GM21576 (cell line): ENCODE data around the gene TRMT112.
A peak's percentile ranks its signal among the peaks of the same experiment; 100 is the strongest.
"Not testable (repeated sequence)": the region's sequence is repeated elsewhere in the genome, so short reads cannot be mapped to it uniquely, and the experiment has no call there.

Experiments used
- ATAC-seq: cut with Tn5 transposase; IDR thresholded peaks from one replicate; pipeline ENCODE4 v1.9.1; 2021; ENCODE audit warnings: mild to moderate bottlenecking, moderate library complexity; ENCODE audit not compliant: unreplicated experiment

The TRMT112 gene

GRCh38 chr11:64334764-64335735 is 17.7 kb upstream of the TRMT112 start:
- ATAC-seq, result peak; percentile 75

GRCh38 chr11:64333556-64333955 is 16.2 kb upstream of the TRMT112 start:
- ATAC-seq, result no peak

- ATAC-seq, result no peak
Observed at GRCh38 chr11:64331569-64332371, 14.4 kb upstream of the TRMT112 start.

DNA sequence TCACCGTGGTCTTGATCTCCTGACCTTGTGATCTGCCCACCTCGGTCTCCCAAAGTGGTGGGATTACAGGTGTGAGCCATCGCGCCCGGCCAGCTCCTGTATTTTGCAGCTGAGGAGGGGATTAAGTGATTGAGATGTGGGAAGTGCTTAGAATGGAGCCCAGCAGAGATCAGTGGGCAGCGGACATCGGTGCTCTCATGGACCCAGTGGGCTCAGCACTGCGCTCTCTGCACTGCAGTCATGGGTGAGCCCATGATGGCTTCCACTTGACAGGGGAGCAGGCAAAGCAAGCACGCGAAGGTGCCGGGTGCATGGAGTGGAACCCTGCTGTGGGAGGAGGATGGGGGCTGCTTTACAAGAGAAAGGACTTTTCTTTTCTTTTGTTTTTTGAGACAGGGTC is 13.5 kb upstream of the TRMT112 start:
- no peak for ATAC-seq

DNA sequence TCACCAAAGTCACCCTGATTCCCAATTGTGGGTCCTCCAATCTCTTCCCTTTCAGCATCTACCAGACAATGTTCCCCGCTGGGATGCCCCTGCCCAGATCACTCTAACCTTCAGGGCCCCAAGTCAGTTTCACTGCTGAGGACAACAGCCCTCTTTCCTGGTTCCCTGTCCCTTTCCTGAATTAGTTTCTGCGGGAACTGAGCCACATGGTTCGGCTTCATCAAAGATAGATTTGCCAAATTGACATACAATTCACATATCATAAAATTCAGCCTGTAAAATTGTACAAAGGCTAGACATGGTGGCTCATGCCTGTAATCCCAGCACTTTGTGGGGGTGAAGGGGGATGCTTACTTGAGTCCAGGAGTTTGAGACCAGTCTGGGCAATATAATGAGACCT is 10.6 kb upstream of the TRMT112 start:
- ATAC-seq, result no peak

- no peak for ATAC-seq
Observed at GRCh38 chr11:64327375-64327774, 10.0 kb upstream of the TRMT112 start.

DNA sequence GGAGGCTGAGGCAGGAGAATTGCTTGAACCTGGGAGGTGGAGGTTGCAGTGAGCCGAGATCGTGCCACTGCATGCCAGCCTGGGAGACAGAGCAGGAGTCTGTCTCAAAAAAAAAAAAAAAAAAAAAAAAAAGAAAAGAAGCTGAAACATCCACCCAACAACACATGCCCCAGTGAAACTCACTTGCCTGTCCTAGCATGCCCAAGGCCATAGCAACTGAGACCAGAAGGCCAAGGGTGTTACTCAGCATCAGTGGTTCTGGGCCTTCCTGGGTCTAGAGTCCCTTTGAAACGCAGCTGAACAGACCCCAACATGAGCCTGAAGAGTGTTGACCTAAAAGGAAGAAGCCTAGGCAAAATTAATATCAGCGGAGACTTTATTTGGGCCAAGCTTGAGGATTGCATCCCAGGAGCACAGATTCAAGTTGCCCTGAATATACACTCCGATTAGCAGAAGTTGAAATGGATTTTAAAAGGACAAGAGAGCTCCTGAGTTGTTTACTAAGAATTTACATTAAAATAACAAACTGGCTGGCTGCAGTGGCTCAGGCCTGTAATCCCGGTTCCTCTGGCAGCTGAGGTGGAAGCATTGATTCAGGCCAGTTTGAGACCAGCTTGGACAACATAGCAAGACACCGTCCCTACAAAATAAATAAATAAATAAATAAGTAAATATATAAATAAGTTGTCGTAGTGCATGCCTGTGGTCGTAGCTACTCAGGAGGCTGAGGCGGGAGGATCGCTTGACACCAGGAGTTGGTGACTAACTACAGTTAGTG is 7.5 kb upstream of the TRMT112 start:
- no peak for ATAC-seq

DNA sequence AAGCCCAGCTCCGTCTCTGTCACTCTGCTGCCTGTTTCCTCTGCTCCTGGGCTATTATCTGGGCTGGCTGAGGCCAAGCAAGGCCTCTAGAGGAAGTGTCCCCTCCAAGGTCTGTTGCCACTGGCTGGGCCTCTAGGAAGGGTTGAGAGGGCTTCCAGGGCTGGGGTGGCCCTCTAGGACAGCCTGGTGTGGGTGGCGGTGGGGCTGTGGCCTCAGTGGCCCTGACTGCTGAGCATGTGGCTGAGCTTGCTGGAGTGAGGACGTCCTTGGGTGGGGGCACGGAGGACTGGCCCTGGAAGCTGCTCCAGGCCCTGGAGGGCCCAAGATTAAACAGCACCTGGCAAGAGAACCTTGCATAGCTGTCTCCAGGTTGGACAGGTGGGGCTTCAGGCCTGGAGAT is 6.6 kb upstream of the TRMT112 start:
- ATAC-seq, result not testable (repeated sequence)

GRCh38 chr11:64323373-64323772 is 6.0 kb upstream of the TRMT112 start:
- no peak for ATAC-seq

- no peak for ATAC-seq
Observed at GRCh38 chr11:64322925-64323260, 5.5 kb upstream of the TRMT112 start.

DNA sequence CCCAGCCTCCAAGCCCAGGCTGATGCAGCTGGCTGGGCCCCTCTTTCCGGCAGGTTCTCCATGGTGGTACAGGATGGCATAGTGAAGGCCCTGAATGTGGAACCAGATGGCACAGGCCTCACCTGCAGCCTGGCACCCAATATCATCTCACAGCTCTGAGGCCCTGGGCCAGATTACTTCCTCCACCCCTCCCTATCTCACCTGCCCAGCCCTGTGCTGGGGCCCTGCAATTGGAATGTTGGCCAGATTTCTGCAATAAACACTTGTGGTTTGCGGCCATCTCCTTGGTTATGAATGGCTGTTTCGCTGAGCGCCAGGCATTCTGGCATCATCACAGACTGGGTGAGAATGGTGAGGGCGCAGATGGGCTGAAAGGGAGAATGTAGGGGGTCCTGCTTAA is 4.2 kb upstream of the TRMT112 start:
- no peak for ATAC-seq

- ATAC-seq, result no peak
Observed at GRCh38 chr11:64321026-64321425, 3.7 kb upstream of the TRMT112 start.

DNA sequence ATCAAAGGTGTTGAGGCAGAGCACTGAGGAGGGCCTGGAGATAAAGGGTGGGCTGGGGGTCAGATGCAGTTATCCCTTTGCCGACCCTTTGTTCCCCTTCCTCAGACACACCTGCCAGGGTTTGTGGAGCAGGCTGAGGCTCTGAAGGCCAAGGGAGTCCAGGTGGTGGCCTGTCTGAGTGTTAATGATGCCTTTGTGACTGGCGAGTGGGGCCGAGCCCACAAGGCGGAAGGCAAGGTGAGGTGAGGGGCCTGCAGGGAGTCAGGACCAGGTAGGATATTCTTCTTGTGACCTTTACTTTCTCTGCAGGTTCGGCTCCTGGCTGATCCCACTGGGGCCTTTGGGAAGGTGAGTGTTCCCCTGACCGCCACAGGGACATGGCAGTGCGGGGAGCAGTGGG is 3.2 kb upstream of the TRMT112 start:
- ATAC-seq, result no peak

DNA sequence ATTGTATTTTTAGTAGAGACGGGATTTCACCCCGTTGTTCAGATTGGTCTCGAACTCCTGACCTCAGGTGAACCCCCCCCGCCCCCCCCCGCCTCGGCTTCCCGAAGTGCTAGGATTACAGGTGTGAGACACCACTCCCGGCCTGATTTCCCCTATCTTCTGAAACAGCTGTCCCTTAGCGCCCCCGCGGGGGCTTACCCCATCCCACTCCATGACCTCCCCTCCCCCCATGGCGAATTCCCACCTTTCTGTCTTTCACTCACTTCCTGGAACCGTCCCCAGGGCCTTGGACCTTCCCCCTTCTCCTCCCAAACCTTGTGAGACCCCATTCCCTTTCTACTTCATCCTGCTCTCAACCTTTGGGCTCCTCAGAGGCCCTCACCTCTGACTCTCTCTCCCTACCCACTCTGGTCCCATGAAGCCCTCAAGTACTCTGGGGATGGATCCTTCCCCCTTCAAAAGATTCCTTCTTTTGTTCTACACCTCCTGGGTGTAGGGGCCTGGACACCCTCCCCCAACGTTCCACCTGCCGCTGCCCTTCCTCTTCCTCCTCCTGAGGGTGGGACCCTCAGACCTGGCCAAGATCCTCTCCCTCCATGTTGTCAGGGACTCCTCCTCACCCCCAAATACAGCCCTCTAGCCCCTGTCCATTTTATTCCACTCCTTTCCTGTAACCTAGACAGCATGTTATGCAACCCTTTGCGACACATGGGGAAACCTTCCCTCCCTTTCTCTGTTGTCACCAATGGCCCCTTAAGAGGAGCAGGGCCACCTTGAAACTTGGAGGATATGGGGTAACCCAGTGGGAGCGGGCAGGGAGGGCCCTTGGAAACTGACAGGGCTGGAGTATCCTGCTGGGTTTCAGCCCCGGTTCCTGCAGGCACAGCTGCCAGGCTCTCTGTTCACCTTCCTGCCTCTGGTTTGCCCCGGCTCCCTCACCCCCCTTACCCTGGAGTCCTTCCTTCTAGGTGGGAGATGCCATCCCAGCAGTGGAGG is 1.7 kb upstream of the TRMT112 start:
- ATAC-seq, result no peak

DNA sequence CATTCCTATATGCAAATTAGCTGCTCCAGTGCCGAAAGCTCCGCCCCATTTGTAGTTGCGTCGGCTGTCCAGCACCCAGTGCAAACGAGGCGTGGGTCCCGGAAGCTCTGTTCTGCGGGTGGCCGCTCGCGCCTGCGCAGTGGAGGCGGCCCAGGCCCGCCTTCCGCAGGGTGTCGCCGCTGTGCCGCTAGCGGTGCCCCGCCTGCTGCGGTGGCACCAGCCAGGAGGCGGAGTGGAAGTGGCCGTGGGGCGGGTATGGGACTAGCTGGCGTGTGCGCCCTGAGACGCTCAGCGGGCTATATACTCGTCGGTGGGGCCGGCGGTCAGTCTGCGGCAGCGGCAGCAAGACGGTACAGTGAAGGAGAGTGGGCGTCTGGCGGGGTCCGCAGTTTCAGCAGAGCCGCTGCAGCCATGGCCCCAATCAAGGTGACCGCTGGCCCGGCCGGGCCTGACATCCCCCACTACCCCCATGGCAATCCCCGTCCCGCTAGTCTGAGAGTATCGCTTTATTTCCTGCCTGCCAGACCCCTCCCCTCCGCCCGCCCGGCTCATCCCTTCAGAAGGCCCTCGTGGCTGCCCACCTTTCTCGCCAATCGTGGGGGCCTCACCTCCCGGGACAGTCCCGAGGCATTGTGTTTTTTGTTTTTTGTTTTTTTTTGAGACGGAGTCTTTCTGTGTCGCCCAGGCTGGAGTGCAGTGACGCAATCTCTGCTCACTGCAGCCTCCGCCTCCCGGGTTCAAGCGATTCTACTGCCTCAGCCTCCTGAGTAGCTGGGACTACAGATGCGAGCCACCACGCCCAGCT is 804 bp upstream of the TRMT112 start, which contains the start of gene PRDX5:
Gene PRDX5 (plus strand): TSS at position 161 of the 805 bp plus-strand sequence. CDS start 95 bp downstream, at position 256.
- ATAC-seq, result peak; percentile 64

DNA sequence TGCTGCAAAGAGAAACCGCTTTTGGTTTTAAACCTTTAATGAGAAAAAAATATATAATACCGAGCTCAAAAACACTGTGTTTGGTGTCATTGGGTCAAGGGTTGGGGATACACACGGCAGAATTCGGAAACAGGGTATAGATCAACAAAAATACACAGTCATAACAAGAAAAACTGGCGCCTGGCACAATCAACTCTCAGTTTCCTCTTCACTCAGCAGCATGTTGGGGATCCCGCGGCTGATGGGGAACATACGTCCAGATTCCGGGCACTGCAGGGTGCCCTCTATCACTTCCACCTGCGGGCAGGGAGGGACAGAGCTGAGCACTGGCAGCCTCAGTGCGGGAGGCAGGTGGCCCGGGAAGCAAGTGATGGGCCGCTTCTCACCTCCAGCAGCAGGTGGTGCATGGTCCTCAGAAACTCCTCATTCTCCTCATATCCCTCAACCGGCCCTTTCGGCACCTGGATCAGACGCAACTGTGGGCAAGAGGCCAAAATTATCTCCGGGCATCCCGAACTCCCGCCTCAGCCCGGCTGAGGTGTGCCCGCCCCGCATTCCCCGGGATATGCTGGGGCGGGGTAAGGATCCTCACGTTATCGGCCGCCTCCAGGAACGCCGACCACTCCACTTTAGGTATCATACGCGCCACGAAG is 561 bp downstream of the TRMT112 start:
- ATAC-seq, result peak; percentile 6

DNA sequence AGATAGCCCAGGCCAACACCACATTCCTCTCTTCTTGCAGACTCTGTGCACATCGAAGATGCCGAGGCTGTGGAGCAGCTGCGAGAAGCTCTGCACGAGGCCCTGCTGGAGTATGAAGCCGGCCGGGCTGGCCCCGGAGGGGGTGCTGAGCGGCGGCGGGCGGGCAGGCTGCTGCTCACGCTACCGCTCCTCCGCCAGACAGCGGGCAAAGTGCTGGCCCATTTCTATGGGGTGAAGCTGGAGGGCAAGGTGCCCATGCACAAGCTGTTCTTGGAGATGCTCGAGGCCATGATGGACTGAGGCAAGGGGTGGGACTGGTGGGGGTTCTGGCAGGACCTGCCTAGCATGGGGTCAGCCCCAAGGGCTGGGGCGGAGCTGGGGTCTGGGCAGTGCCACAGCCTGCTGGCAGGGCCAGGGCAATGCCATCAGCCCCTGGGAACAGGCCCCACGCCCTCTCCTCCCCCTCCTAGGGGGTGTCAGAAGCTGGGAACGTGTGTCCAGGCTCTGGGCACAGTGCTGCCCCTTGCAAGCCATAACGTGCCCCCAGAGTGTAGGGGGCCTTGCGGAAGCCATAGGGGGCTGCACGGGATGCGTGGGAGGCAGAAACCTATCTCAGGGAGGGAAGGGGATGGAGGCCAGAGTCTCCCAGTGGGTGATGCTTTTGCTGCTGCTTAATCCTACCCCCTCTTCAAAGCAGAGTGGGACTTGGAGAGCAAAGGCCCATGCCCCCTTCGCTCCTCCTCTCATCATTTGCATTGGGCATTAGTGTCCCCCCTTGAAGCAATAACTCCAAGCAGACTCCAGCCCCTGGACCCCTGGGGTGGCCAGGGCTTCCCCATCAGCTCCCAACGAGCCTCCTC is 1.5 kb downstream of the TRMT112 start:
- not testable (repeated sequence) for ATAC-seq
